ENCODE results near the gene RBM4B.

RBM4B gene

DNA sequence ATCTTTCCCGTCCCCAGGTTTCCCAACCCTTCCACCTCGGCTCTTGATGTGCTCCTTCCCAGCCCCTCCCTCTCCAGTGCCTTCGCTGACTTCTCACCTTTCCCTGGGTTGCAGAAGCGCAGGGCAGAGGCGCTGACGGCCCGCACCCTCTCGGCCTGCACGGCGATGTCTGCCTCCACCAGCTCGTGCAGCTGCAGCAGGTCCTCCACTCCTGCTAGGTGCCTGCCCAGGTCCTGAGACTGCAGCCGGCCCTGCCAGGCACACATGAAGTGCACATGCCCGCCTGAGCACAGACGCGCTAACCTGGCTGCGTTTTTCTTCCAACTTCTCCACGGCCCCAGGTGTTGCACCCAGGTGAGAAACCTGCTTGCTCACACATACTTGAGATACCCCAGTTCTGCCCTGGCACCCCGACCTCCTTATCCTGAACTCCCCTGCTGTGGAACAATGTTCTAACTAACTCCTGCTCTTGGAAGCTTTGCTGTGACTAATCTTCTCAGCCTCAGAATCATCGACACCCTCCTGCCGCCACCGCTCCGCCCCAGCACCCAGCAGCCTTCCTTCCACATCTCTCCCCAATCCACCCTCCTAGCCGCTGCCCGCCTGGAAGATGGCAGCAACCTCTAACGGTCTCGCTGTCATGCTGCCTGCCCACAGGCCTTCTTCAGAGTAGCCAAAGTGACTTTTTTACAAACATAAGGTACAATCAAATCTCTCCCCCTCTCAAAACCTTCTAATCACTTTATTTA, 28.1 kb upstream of the RBM4B start:
- DNase-seq = no peak

DNA sequence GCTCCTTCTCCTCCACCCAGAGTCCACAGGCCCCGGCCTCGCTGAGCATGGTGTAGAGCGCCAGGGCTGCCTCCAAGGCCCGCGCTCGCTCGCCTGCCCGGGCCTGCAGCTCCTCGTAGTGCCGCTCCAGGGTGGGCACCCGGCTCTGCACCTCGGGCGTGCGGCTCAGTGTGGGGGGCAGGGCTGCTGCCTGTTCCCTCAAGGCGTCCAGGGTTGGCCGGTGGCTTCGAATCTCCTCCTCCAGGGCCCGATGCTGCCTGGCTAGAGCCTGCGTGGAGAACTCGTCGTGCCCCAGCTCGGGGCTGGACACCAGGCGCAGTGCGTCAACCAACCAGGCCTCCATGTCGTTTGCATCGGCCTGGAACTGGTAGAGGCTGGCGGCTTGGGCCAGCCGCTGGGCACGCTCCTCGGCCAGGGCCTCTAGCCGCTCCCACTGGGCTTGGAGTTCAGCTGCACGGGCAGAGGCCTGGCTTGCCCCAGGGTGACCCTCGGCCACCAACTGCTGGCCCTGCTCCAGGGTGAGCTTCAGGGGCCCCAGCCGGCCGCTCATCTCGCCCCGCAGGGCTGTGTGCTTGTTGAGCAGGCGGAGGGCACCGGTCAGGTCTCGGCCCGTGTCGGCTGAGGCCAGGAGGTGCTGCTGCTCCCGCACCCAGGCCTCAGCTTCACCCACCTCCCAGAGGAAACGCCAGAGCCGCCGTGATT, 27.1 kb upstream of the RBM4B start:
- no peak for DNase-seq

DNA sequence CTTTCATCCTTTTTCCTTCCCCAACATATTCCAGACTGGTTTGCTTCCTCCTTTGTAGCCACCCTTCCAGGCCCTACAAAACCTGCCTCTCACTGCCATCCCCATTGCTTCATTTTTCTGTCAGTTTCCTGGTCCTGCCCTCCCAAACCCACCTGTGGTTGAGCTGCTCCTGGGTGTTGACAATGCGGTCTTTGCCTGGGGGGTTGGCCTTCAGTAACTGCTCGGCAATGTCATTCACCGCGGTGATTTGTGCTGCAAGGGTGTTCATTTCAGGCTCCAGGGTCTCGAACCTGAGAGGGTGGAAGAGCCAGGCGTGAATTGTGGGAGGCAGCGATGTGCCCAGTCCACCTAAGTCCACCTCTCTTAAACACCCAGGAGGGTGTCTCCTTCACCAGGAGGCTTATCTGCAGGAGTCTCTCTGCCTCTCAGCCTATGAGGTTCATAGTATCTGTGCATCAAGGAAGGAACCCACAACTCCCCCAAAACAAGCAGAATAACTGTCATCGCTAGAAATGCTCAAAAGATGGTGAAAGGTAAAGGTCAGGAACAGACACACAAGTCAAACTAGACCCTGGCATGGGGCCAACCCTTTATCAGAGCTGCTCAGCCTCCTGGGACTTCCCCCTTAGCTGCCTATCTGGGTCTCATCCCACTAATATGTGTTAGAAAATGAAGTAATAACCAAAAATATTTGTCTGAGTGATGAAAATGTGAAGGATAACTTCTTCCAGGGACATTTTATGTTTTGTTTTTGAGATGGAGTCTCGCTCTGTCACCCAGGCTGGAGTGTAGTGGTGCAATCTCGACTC, 23.9 kb upstream of the RBM4B start:
- DNase-seq = peak; percentile 10

DNA sequence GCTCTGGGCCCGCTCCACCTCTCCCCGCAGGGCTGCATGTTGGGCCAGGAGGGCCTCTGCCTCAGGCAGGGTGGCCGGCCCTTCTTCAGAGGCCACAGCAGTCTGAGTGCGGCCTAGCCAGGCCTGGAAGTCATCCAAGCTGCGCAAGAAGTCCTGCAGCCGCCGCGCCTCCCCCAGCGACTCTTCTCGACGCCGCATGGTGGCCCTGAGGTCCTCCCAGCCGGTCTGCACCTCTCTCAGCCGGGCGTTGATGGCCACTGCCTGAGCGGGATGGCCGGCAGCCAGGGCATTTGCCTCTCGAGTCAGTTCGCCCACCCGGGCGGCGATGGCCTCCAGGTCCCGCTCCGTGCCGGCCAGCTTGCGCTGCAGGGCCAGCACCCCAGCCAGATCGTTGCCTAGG, 23.1 kb upstream of the RBM4B start:
- no peak for DNase-seq

DNA sequence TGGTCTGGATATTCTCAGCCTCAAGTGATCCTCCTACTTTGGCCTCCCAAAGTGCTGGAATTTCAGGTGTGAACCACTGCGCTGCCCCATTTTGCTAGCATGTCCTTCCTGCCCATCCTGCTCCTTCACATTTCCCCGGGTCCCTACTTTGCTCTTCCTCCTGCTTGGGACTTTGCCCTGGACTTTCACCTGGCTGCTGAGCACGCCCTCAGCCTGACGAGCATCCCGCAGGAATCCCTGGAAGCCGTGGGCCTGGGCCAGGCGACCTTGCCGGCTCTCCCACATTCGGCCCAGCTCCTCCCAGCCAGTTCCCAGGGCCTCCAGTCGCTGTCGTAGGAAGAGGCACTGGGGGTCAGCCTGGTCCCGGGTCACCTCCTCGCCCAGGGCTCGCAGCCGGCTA, 22.6 kb upstream of the RBM4B start:
- no peak for DNase-seq

DNA sequence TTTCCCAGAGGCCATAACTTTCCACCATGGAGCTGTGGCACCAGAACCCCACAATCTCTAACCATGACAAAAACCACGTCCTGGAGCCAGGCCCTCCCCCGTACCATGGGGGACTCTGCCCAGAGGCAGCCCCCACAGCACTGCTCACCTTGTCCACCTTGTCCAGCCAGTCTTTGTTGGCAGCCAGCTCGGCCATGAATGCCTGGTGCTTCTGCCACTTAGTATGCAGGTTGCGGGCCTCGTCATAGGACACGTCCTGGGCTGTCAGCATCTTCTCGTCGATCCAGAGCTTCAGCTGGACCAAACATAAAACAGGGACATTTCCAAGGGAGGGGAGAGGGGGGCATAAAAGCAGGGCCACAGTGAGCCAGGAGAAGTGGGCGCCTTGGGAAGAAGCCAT, 20.8 kb upstream of the RBM4B start:
- no peak for DNase-seq

DNA sequence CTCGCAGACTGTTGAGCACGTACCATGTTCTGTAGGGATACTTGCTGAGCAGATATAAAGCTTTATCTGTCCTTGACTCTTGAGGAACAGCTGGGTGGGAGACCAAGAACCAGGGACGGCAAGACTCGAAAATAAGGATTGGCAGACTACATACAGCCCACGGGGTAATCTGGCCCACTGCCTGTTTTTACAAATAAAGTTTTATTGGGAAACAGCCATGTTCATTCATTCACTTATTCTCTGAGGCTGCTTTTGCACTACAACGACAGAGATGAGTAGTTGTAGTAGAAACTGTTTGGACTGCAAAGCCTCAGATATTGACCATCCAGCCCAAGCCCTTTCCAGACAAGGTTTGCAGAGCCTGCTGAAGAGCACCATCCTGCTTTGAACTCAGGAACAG, 20.3 kb upstream of the RBM4B start:
- no peak for DNase-seq

DNA sequence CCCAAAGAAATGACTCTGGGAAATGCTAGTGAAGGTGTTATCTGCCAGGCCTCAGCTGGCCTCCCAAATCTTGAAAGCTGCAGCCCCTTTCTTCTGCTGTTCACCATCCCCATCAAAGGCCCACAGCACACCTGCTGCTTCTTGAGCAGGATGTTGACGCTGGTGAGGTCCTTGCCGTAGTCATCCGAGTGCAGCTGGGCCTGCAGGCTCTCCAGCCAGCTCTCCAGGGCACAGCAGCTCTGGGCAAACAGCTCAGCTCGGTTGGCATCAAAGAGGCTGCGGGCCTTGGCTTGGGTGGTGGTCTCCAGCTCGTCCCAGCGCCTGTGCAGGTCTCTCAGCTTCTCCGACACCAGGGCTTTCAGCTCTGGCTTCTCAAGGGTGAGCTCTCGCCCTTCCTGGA, 18.5 kb upstream of the RBM4B start:
- no peak for DNase-seq

DNA sequence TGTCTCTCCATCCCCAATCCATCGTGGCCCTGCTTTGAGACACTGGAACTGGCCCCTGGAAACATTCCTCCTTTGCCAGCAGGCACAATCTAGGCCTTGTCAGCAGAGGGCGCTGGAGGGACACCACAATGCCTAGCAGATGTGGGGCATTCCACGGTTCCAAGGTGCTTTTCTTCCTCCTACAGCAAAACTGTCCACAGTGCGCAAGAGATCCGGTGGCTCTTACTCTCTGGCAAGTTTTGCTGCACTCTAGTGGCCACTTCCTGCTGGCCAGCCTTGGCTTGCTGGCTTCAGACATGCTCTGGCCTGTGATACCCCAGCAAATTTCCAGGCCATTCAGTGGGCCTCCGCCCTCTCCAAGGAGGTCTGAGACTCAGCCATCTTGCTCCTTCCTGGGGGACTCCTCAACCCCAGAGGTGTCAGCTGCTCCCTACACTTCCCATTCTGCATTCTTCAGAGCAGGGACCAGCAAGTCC, 17.1 kb upstream of the RBM4B start:
- DNase-seq = peak; percentile 86

DNA sequence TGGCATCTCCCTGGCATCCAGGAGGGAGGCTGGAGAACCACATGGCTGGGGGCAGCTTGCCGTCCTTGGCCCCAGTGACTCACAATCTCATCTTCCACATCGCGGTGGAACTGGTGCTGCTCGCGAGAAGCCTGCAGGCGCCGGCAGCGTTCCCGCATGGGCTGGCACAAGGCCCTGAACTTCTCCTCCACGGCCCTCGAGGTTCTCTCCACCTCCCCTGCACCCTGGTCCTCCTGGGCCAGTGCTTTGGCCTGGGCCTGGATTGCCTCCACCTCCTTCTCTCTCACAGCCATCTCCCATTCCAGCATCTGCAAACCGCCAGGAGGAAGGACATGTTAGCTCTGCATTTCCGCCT, 16.3 kb upstream of the RBM4B start:
- no peak for DNase-seq

DNA sequence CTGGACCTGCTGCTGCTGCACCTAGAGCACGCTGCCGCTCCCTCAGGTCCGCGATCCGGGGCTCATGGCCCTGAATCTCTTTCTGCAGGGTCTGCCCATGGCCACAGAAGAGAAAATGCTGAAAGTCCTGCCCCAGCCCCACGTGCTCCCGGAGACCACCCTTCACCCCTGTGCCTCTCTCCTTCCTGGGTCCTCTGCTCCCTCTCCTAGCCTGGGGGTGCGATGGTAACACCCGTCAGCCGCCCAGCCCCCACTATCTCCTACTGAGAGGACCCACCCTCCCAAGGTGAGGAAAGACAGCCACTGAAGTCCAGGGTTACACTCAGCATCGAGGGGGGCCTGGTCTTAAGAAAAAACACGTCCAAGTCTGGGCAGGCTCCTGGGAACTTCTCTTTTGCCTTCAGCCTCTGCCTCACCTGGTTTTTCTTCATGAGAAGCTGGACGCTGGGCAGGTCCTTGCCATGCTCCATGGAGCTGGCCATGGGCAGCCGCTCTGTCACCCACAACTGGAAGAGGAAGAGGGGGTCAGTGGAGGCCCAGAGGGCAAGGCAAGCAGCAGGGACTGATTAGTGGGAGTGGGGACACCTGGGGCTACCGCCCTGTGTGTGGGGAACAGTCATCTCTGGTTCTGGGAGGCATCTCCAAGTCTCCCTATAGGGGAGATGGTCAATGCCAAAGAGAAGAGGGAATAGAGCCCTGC, 15.8 kb upstream of the RBM4B start:
- DNase-seq = no peak

DNA sequence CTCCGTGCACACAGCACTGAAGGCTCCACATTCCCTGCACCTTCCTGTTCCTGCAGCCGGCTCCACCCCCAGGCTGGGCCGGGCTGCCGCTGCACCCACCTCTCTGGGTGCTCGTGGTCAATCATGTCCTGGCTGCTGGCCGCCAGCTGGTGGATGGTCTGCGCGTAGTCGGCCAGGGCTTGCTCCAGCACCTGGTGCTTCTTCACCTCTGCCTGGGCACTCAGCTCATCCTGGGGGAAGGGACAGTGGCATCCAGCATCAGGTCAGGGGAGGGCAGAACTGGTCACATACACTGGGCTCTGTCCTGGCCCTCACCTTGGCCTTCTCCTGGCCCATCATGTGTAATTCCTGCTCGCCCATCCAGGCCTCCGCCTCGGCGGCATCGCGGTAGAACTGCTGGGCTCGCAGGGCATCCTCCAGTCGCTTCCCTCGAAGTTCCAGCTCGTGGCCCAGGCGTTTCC, 15.2 kb upstream of the RBM4B start:
- no peak for DNase-seq

DNA sequence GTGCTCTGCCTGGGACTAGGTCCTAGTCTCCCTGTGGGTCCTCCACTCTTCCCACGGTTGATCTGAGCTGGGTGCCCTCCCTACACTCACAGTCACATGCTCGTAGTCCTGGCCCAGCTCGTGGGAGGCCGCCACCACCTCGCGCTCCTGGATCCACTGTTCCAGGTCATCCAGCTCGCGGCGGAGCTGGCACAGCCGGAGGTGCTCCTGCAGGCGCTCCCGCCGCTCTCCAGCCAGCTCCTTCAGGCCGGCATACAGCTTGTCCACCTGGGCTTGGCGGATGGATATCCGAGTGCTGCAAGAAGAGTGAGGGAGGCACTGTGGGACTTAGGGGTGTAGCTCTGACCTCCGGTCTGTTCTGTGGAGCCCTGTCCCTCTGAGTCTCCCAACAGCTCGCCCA, 14.8 kb upstream of the RBM4B start:
- no peak for DNase-seq

DNA sequence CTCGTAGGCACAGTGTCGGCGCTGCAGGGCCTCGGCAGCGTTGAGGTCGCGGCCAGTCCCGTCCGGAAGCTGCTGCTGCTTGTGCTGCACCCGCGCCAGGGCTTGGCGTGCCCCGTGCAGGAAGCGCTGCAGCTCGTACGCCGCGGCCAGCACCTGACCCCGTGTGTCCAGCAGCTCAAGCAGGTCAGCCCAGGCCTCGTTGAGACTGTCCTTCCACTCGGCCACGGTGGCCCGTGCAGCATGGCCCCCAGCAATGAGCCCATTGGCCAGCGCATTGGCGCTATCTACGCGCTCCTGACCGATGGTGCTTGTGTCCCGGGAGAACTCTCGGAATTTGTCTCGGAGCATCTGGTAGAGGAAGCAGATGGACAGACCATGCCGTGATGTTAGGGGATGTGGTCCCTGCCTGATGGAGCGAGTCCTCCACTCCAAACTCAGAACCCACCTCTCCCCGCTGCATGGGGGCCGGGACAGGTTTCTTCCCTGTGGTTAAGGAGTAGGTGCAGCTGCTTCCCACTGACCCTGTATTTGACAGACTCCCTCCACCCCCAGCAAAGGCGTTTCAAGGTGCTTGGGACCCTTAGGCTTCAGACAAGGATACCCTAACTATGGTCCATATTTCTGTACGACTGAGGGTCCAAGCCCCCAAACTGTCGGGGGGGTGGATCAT, 13.8 kb upstream of the RBM4B start:
- DNase-seq = no peak

DNA sequence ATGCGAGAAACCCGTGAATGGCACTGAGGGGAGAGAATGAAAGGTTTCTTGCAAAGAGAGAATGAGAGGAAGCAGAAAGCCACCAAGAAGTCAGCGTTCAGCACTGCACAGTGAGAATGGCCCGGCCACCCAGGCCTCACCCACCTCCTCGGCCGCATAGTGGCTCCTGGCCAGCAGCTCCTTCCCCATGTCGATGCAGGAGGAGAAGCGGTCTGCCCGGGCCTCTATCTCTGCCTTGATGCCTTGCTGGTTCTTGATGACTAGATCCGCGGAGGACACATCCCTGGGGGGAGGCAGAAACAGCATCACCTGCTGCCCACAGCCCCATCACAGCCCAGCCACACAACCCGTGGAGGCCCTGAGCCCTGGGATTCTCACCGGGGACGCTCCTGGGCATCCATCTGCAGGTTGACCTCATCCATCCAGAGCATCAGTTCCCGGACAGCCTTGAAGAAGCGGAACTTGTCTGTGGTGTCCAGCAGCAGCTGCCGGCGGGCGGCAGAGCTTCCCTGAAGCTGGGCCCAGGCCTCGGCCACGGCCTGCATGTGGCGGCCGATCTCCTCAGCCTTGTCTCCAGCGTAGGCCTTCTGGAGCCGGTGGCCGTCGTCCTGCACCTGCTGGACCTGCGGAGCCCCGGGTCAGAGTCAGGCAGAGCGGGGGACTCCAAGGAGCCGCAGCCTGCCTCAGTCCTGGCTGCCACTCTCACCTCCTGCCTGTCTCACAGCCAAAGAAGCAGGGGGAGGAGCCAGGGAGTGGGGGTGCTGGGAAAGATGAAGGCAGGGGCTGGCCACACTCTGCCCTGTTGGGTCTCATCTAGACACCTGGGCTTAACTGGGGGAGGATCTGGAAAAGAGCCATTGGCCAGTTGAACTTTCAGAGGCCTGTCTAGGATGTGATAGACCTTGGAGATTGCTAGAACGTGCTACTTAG, 12.2 kb upstream of the RBM4B start:
- DNase-seq = no peak

DNA sequence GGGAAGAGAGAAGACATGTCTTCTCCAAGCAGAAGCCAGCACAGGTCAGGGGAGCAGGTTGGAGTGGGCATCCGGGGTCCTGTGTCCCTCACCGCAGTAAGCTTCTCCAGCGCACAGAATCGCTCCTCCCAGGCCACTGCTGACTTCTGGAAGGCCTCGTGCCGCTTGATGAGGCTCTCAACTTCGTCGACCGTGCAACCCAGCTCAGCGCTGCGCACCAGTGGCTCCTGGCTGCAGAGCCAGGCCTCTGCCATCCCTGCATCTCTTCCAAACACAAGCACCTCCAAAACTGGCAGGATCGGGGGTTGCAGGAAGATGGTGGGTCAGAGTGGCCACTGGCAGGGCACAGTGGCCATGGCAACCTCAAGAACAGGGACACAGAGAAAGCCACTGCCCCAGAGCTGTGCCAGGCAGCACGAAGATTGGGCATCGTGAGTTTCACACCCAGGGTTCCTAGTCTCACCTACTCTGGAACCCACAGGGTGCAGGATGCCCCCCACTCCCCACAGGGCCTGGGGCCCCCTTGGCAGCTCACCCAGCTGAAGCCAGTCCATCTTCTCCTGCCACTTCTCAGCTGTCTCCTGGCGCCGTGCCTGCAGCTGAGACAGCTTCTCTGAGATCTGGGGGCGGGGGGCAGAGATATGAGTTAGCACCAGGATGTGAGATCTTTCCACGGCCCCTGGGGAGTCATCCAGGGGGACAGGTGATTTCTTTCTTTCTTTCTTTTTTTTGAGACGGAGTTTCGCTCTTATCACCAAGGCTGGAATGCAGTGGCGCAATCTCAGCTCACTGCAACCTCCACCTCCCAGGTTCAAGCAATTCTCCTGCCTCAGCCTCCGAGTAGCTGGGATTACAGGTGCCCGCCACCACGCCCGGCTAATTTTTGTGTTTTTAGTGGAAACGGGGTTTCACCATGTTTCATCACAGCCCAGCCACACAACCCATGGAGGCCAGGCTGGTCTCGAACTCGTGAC, 11.2 kb upstream of the RBM4B start:
- no peak for DNase-seq

DNA sequence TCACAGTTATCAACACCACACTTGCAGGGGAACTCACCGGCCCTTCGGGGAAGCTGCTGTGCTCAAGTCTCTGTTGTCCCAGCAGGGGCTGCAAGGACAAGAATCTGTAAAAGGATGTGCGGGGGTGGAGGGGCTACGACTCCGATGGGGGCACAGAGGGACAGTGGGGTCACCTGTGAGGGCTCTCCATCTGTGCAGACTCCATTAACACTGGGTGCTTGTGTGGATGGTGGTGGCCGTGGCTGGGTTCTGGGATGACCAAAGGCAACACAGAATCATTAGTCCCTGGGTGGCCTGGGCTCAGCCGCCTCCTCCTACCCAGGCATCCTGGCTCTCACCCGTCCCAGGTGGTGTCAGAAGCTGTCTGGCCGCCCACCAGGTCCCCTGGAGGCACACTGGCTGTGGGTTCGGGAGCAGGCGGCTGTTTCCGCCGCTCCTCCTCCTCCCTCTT, 10.2 kb upstream of the RBM4B start:
- no peak for DNase-seq

DNA sequence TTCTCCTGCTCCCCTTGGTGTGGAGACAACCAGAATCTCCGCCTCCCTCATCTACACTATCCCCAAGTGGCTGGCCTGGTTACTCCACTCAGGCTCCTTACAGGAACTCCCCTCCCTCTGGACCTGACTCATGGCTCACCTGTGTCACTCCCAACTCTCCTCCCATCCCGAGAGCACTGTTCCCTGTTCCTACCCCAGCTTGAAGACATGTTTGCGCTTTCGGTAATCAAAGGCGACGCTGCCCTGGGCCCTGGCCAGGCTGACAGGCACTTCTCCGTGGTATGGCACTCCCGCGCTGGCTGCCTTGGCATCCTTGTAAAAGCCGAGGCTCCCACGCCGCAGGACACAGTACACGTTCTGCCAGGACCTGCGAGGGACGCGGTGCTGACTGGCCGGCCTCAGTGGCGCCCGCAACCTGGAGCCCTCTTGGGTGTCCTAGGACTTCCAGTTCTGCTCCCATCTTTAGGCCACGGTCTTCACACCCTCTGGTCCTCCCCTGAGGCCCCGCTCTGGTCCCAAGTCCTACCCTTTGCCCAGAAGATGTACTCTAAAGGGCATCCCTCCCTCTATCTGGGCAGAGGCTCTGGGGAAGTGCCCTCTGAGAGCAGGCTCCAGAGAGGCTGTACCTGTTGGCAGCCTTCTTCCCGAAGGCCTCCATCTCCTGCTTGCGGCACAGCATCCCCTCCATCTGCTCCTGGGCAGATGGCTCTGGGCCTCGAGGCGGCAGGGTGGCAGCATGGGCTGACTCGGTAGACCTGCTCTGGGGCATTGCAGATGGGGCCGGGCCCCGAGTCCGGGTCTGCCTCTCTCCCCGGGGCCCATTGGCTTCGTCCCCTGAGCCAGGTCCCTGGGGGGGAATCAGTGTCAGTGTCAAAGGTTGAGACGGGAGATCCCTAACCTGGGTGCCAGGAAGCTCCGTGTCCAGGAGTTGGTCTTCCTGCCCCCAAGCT, 9.4 kb upstream of the RBM4B start:
- no peak for DNase-seq
